Transverse colon (tissue), 4 donors: ENCODE data around the gene GAA. TPM values are rescaled to one million over a fixed set of nuclear protein-coding genes. Genes with fewer than 3 reads are reported as not detected.

Experiments
- DNase-seq: peaks from one replicate; pipeline ENCODE4 v3.0.0-alpha.2; 2019
- H3K27ac ChIP-seq, 4 donors: fragments of 200-600 bp; sonication (generic); 2 replicates each; pipeline ENCODE4 v1.5.1; 2016 to 2018; ENCODE audit warnings: inconsistent platforms in 4 of 4
- H3K27me3 ChIP-seq: fragments of 200-600 bp; sonication (generic); 2 replicates; pipeline ENCODE4 v1.5.1; 2017; ENCODE audit warnings: inconsistent platforms
- H3K36me3 ChIP-seq, 4 donors: fragments of 200-600 bp; sonication (generic); 2 replicates each; pipeline ENCODE4 v1.5.1; 2017 to 2019; ENCODE audit warnings: inconsistent platforms in 4 of 4
- H3K4me1 ChIP-seq, 4 donors: fragments of 200-600 bp; sonication (generic); 2 replicates each; pipeline ENCODE4 v1.5.1; 2017 to 2020; ENCODE audit warnings: inconsistent platforms in 4 of 4
- H3K4me3 ChIP-seq, 4 donors: fragments of 200-600 bp; sonication (generic); 1 replicate in 1 of 4; 2 replicates in 3 of 4; pipeline versions ENCODE4 v1.5.1 to v1.6.1; 2017 to 2019; ENCODE audit warnings: inconsistent platforms in 4 of 4
- H3K9me3 ChIP-seq, 2 donors: fragments of 200-600 bp; sonication (generic); 2 replicates each; pipeline ENCODE4 v1.5.1; 2017 to 2019; ENCODE audit warnings: inconsistent platforms in 2 of 2
- EP300 ChIP-seq: sonication (generic); formaldehyde crosslinking; IDR thresholded peaks from one replicate; pipeline ENCODE4 v1.6.1; 2017; ENCODE audit warnings: antibody characterized with exemption, low read depth
- POLR2A ChIP-seq: fragments of 450-650 bp; IDR thresholded peaks from one replicate; pipeline ENCODE4 v1.6.1; 2016; ENCODE audit warnings: antibody characterized with exemption, mild to moderate bottlenecking, moderate library complexity
- POLR2AphosphoS5 ChIP-seq, 3 donors: sonication (generic); formaldehyde crosslinking; IDR thresholded peaks; one replicate each; pipeline ENCODE4 v1.6.1; 2016; ENCODE audit warnings: antibody characterized with exemption in 3 of 3
- WGBS, 2 donors: methylation state at CpG; one replicate each; pipeline ENCODE4 v1.1.5; 2018; ENCODE audit warnings: low coverage in 1 of 2; 5-methylcytosine and 5-hydroxymethylcytosine counted together
- in situ Hi-C, 4 donors: fragments of 200-750 bp; cut with MboI; loops; one replicate each; pipeline versions ENCODE4 v1.15.0 to v1.15.1; 2017; ENCODE audit warnings: low sequenced_read_pairs in 3 of 4, low pct_ligation_motif_present in 1 of 4, low pct_unique_long_range_greater_than_20kb in 1 of 4
- intact Hi-C: fragments of 100-400 bp; cut with DNase I; formaldehyde crosslinking; loops from one replicate; pipeline ENCODE4 v1.15.1; 2023; ENCODE audit warnings: low total_unique reads
- total RNA-seq, 4 donors: library from RNA; depleted of rRNA; stranded (reverse); fragments of >200 nt; gene quantifications; one replicate each; pipeline ENCODE4 v1.1.0, GENCODE V29; 2016
- TF ChIP-seq, protein P1 (sequence below), 5 experiments: fragments of 200-600 bp in 3 of 5; fragments of 450-650 bp in 2 of 5; sonication (generic) in 3 of 5; IDR thresholded peaks; 1 replicate in 2 of 5; 2 replicates in 3 of 5; pipeline ENCODE4 v1.5.1; 2016 to 2017; ENCODE audit warnings: antibody characterized with exemption in 5 of 5, inconsistent platforms in 3 of 5, mild to moderate bottlenecking in 2 of 5, moderate library complexity in 1 of 5

The GAA gene
- total RNA-seq, 4 donors from 2014 or later, result 54.6 to 96.5 (median 81.4) TPM

GRCh38 chr17:80107231-80108021, 6.0 kb downstream of the GAA start:
- WGBS, 2 donors, result 92% methylated on average over 34 of the region's 46 CpGs; no CpG with 5 or more reads in 1 of the 2 donors
- H3K27ac ChIP-seq, result no peak overlapping the region
- no peak for DNase-seq
- no peaks in the 10 kb centered on the region for H3K9me3 ChIP-seq
- peaks cover 1 to 4% (median 3%) of the 10 kb centered on the region in 4 donors for H3K4me1 ChIP-seq
- TF ChIP-seq POLR2AphosphoS5 (IDR thresholded peaks at IDR 0.05) (no peak), EP300 (no peak)
- no peaks in the 10 kb centered on the region for H3K36me3 ChIP-seq
- intact Hi-C loops, result no loop called here
- H3K4me3 ChIP-seq, result no peak overlapping the region
- in situ Hi-C loops, result no loop called here
- H3K27me3 ChIP-seq, result no peaks in the 10 kb centered on the region

- H3K9me3 ChIP-seq, result no peaks in the 10 kb centered on the region
- DNase-seq, result no peak
- H3K4me3 ChIP-seq, result no peak overlapping the region
- intact Hi-C loops (no loop called here), in situ Hi-C loops (no loop called here)
- H3K4me1 ChIP-seq, result no peaks in the 10 kb centered on the region
- WGBS, 2 donors, result 94% methylated on average over 39 of the region's 40 CpGs; no CpG with 5 or more reads in 1 of the 2 donors
- no peak for TF ChIP-seq EP300
- no peak for TF ChIP-seq POLR2A
- no peaks in the 10 kb centered on the region for H3K27me3 ChIP-seq
- H3K27ac ChIP-seq, result no peak overlapping the region
- H3K36me3 ChIP-seq, result no peaks in the 10 kb centered on the region
Measured at GRCh38 chr17:80108036-80108971, 6.9 kb downstream of the GAA start.

DNA sequence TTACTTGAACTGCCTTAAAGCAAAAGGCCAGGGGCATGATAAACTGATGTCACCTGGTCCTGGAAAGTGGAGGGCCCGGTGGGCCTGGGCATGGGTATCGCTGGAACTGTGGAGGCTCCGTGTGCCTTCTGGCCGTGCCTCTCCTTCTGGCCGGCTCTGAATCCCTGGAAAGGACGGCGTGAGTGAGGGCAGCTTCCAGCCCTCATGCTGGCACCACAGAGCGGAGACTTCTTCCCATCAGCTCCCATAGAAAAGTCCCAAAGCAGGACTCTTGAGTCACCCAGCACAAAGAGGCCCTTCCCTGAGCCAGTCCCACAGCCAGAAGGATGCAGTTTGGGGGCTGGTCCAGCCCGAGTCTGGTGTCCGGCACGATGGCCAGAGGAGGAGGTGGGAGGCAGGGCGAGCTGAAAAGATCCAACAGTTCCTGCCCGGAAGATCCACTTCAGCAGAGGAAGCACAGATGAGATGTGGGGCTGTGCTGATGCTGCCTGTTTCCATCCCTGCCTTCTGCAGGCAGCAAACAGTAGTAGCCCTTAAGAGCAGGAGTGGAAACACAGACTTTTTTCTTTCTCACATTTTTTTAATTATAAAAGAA, 7.8 kb downstream of the GAA start:
- 68 to 92% methylated on average over 4 to 13 of the region's 13 CpGs for WGBS, 2 donors
- Histone ChIP-seq H3K27ac (no peak overlapping the region), H3K4me1 (no peaks in the 10 kb centered on the region), H3K36me3 (no peaks in the 10 kb centered on the region), H3K9me3 (no peaks in the 10 kb centered on the region), H3K27me3 (no peaks in the 10 kb centered on the region), H3K4me3 (no peak overlapping the region)
- in situ Hi-C loops, result no loop called here
- DNase-seq, result no peak
- intact Hi-C loops, result no loop called here
- TF ChIP-seq EP300 (no peak), POLR2AphosphoS5 (IDR thresholded peaks at IDR 0.05) (no peak), POLR2A (no peak)
- TF ChIP-seq, protein P1, sequence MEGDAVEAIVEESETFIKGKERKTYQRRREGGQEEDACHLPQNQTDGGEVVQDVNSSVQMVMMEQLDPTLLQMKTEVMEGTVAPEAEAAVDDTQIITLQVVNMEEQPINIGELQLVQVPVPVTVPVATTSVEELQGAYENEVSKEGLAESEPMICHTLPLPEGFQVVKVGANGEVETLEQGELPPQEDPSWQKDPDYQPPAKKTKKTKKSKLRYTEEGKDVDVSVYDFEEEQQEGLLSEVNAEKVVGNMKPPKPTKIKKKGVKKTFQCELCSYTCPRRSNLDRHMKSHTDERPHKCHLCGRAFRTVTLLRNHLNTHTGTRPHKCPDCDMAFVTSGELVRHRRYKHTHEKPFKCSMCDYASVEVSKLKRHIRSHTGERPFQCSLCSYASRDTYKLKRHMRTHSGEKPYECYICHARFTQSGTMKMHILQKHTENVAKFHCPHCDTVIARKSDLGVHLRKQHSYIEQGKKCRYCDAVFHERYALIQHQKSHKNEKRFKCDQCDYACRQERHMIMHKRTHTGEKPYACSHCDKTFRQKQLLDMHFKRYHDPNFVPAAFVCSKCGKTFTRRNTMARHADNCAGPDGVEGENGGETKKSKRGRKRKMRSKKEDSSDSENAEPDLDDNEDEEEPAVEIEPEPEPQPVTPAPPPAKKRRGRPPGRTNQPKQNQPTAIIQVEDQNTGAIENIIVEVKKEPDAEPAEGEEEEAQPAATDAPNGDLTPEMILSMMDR (IDR thresholded peaks at IDR 0.05), result no peak

- Histone ChIP-seq H3K27me3 (no peaks in the 10 kb centered on the region), H3K27ac (no peak overlapping the region), H3K36me3 (no peaks in the 10 kb centered on the region), H3K4me1 (no peaks in the 10 kb centered on the region), H3K4me3 (no peak overlapping the region), H3K9me3 (no peaks in the 10 kb centered on the region)
- no peak for DNase-seq
- in situ Hi-C loops (no loop called here), intact Hi-C loops (no loop called here)
- TF ChIP-seq EP300 (no peak), POLR2AphosphoS5 (IDR thresholded peaks at IDR 0.05) (no peak), POLR2A (no peak)
- TF ChIP-seq, protein P1 (IDR thresholded peaks at IDR 0.05), result no peak
- WGBS, 2 donors, result 87% methylated on average over 29 of the region's 30 CpGs; no CpG with 5 or more reads in 1 of the 2 donors
Measured at GRCh38 chr17:80109713-80110446, 8.5 kb downstream of the GAA start.
